ENCODE results near the gene DUSP18. TPM values are rescaled to one million over a fixed set of nuclear protein-coding genes. Genes with fewer than 3 reads are reported as not detected.

The DUSP18 gene
- polyA plus RNA-seq, 1 of the 3 experiments (the other 2 are of a cell fraction) = 11.7 TPM

DNA sequence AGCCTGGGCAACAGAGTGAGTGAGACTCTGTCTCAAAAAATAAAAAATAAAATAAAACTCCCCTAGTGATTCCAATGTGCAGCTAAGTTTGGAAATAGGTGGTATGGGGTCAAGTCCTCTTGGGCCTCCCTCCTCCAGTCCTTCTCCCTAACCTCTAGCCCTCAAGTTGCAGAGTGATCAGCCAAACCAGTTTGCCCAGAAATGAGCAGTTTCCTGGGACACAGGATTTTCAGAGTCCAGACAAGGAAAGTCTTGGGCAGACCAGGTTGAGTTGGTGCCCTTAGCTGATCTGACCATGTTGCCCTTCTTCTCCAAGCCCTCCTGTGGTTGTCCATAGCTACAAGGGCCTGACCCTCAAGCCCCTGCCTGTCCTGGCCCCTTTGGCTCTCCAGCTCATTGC lies 52.8 kb downstream of the DUSP18 start:
- Histone ChIP-seq H3K27me3 (ENCODE audit: insufficient read depth) (no peaks in the 10 kb centered on the region), H3F3A (replicated peaks; ENCODE audit: insufficient read depth) (no peaks in the 10 kb centered on the region), H2AFZ (ENCODE audit: low read depth) (no peak overlapping the region), H3K9me3 (no peaks in the 10 kb centered on the region), H3K27ac (ENCODE audit: low read depth in 2 of 2, low read length in 1 of 2) (no peak overlapping the region), H3K4me2 (no peak overlapping the region), H3K4me1 (ENCODE audit: control insufficient read depth in 1 of 2, insufficient read depth in 2 of 2, low read depth in 1 of 2, low read length in 1 of 2) (no peaks in the 10 kb centered on the region), H3K4me3 (ENCODE audit: low read depth in 2 of 2, low read length in 1 of 2) (no peak overlapping the region), H3K79me2 (ENCODE audit: insufficient read depth) (no peaks in the 10 kb centered on the region), H4K20me1 (ENCODE audit: insufficient read depth) (no peaks in the 10 kb centered on the region), H3K36me3 (replicated peaks in 1 of 2; ENCODE audit: control insufficient read depth in 1 of 2, insufficient read depth in 2 of 2, low read length in 1 of 2) (no peaks in the 10 kb centered on the region), H3K9me2 (no peaks in the 10 kb centered on the region), H3K9ac (no peak overlapping the region)
- POLR2A ChIA-PET = no interaction called here
- no peak for TF ChIP-seq MEF2A (IDR thresholded peaks at IDR 0.05; ENCODE audit: borderline replicate concordance, low read depth)
- no peak for TF ChIP-seq SMC3 (IDR thresholded peaks at IDR 0.05; ENCODE audit: low read depth, low read length)
- TF ChIP-seq NRF1 (IDR thresholded peaks at IDR 0.05; ENCODE audit: low read depth, low read length) = no peak
- TF ChIP-seq YY1 (IDR thresholded peaks at IDR 0.05; ENCODE audit: low read depth) = no peak
- no peak for TF ChIP-seq TAF1 (IDR thresholded peaks at IDR 0.05; ENCODE audit: borderline replicate concordance, low read depth, low read length)
- no peak for DNase-seq
- CTCF ChIA-PET = interaction anchor here (0.7 to 3.9 kb wide), 2 partner anchors 20 to 140 kb away, joined by 3 to 13 read pairs; no protein-coding TSS in a partner anchor

DNA sequence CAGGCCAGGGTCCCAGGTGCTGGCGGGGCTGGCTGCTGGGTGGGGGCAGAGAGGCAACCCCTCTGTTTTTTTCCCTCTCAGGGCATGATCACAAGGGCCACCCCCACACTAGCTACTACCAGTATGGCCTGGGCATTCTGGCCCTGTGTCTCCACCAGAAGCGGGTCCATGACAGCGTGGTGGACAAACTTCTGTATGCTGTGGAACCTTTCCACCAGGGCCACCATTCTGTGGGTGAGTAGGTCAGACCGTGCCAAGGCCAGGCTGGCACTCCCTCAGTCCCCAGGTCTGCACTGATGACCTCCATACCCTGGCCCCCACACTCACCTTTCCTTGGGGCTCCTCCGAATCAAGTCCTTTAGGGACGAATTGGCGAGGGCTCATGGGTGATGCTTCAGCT lies 53.4 kb downstream of the DUSP18 start:
- no peaks in the 10 kb centered on the region for H3K36me3 ChIP-seq (replicated peaks in 1 of 2; ENCODE audit: control insufficient read depth in 1 of 2, insufficient read depth in 2 of 2, low read length in 1 of 2)
- H3K4me2 ChIP-seq = no peak overlapping the region
- H3K9me3 ChIP-seq = no peaks in the 10 kb centered on the region
- no peaks in the 10 kb centered on the region for H4K20me1 ChIP-seq (ENCODE audit: insufficient read depth)
- TF ChIP-seq, protein P1, sequence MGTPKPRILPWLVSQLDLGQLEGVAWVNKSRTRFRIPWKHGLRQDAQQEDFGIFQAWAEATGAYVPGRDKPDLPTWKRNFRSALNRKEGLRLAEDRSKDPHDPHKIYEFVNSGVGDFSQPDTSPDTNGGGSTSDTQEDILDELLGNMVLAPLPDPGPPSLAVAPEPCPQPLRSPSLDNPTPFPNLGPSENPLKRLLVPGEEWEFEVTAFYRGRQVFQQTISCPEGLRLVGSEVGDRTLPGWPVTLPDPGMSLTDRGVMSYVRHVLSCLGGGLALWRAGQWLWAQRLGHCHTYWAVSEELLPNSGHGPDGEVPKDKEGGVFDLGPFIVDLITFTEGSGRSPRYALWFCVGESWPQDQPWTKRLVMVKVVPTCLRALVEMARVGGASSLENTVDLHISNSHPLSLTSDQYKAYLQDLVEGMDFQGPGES (IDR thresholded peaks at IDR 0.05; ENCODE audit: low read depth, low read length) = no peak
- TF ChIP-seq FOSL2 (IDR thresholded peaks at IDR 0.05; ENCODE audit: borderline replicate concordance, low read depth) = no peak
- no peak for TF ChIP-seq SIN3A (IDR thresholded peaks at IDR 0.05; ENCODE audit: borderline replicate concordance, low read depth, low read length)
- no peak for TF ChIP-seq EP300 (IDR thresholded peaks at IDR 0.05; ENCODE audit: borderline replicate concordance in 1 of 2, low read depth in 1 of 2, low read length in 1 of 2)
- TF ChIP-seq TAF1 (IDR thresholded peaks at IDR 0.05; ENCODE audit: borderline replicate concordance, low read depth, low read length) = no peak
- TF ChIP-seq, protein P2, sequence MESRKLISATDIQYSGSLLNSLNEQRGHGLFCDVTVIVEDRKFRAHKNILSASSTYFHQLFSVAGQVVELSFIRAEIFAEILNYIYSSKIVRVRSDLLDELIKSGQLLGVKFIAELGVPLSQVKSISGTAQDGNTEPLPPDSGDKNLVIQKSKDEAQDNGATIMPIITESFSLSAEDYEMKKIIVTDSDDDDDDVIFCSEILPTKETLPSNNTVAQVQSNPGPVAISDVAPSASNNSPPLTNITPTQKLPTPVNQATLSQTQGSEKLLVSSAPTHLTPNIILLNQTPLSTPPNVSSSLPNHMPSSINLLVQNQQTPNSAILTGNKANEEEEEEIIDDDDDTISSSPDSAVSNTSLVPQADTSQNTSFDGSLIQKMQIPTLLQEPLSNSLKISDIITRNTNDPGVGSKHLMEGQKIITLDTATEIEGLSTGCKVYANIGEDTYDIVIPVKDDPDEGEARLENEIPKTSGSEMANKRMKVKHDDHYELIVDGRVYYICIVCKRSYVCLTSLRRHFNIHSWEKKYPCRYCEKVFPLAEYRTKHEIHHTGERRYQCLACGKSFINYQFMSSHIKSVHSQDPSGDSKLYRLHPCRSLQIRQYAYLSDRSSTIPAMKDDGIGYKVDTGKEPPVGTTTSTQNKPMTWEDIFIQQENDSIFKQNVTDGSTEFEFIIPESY (IDR thresholded peaks at IDR 0.05; ENCODE audit: borderline replicate concordance, low read depth) = no peak
- TF ChIP-seq NRF1 (IDR thresholded peaks at IDR 0.05; ENCODE audit: low read depth, low read length) = no peak
- TF ChIP-seq GABPA (IDR thresholded peaks at IDR 0.05; ENCODE audit: low read depth) = no peak
- ChIA-PET POLR2A (no interaction called here), CTCF (interaction anchor here (0.7 to 3.9 kb wide), 2 partner anchors 20 to 141 kb away, joined by 3 to 13 read pairs; no protein-coding TSS in a partner anchor)
- H3K9ac ChIP-seq = no peak overlapping the region
- H3K4me3 ChIP-seq (ENCODE audit: low read depth in 2 of 2, low read length in 1 of 2) = no peak overlapping the region
- no peaks in the 10 kb centered on the region for H3K9me2 ChIP-seq
- H3K79me2 ChIP-seq (ENCODE audit: insufficient read depth) = no peaks in the 10 kb centered on the region
- WGBS (ENCODE audit: low lambda C conversion rate) = 88% methylated on average over 7 of the region's 7 CpGs
- no peak overlapping the region for H3K27ac ChIP-seq (ENCODE audit: low read depth in 2 of 2, low read length in 1 of 2)
- H3F3A ChIP-seq (replicated peaks; ENCODE audit: insufficient read depth) = no peaks in the 10 kb centered on the region
- no peaks in the 10 kb centered on the region for H3K27me3 ChIP-seq (ENCODE audit: insufficient read depth)
- 0 out of 4 replicates have a peak, but pooled peaks cover 0 to 2% of the 10 kb centered on the region in 2 experiments for H3K4me1 ChIP-seq (ENCODE audit: control insufficient read depth in 1 of 2, insufficient read depth in 2 of 2, low read depth in 1 of 2, low read length in 1 of 2)
- no peak for DNase-seq
- no peak overlapping the region for H2AFZ ChIP-seq (ENCODE audit: low read depth)
